ENCODE results near the gene GPT2.

The GPT2 gene, protein sequence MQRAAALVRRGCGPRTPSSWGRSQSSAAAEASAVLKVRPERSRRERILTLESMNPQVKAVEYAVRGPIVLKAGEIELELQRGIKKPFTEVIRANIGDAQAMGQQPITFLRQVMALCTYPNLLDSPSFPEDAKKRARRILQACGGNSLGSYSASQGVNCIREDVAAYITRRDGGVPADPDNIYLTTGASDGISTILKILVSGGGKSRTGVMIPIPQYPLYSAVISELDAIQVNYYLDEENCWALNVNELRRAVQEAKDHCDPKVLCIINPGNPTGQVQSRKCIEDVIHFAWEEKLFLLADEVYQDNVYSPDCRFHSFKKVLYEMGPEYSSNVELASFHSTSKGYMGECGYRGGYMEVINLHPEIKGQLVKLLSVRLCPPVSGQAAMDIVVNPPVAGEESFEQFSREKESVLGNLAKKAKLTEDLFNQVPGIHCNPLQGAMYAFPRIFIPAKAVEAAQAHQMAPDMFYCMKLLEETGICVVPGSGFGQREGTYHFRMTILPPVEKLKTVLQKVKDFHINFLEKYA

GRCh38 chr16:46883690-46884512, at the start of gene GPT2:
Gene GPT2, plus strand, starts transcription at chr16:46884362. Its CDS starts 354 bp downstream, at chr16:46884716.
- peak; percentile 95 for DNase-seq

DNA sequence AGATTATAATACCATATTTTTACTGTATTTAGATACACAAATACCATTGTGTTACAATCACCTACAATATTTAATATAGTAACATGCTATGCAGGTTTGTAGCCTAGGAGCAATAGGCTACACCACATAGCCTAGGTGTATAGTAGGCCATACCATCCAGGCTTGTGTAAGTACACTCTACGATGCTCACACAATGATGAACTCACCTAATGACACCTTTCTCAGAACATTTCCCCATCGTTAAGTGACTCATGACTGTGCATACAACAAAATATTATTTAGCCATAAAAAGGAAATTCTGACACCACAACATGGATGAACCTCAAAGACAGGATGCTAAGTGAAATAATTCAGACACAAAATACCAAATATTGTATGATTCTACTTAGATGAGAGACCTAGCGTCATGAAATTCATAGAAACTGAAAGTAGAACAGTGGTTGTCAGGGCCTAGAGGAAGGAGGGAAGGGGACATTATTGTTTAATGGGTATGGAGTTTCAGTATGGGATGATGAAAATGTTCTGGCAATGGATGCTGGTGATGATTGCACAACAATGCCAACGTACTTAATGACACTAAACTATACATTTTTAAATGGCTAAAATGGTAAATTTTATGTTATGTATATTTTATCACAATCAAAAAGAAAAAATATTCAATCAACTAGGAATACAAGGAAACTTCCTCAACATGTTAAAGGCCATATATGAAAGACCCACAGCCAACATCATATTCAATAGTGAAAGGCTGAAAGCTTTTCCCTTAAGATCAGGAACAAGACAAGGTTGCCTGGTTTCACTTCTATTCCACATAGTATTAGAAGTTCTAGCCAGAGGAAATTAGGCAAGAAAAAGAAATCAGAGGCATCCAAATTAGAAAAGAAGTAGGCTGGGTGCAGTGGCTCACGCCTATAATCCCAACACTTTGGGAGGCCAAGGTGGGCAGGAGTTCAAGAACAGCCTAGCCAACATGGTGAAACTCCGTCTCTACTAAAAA, 47.3 kb upstream of the GPT2 start:
- no peak for DNase-seq

DNA sequence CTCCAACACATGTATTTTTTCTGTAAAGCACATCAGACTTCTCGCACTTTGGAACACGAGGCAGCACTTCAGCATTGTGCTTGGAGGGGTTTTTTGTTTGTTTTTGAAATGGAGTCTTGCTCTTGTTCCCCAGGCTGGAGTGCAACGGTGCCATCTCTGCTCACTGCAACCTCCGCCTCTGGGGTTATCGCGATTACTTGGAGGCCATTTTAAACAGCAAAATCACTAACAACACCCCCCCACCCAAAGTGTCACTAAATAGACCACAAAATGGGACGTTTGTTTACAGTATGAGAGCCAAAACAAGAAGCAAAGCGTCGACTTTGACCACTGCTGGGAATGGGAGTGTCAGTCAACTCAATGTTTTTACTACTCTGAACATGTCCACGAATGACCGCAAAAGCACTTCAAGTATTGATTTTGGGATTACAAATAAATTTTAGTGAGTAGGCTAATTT, 44.1 kb upstream of the GPT2 start:
- DNase-seq, result no peak

GRCh38 chr16:46842192-46842895, 41.8 kb upstream of the GPT2 start:
- DNase-seq, result no peak

DNA sequence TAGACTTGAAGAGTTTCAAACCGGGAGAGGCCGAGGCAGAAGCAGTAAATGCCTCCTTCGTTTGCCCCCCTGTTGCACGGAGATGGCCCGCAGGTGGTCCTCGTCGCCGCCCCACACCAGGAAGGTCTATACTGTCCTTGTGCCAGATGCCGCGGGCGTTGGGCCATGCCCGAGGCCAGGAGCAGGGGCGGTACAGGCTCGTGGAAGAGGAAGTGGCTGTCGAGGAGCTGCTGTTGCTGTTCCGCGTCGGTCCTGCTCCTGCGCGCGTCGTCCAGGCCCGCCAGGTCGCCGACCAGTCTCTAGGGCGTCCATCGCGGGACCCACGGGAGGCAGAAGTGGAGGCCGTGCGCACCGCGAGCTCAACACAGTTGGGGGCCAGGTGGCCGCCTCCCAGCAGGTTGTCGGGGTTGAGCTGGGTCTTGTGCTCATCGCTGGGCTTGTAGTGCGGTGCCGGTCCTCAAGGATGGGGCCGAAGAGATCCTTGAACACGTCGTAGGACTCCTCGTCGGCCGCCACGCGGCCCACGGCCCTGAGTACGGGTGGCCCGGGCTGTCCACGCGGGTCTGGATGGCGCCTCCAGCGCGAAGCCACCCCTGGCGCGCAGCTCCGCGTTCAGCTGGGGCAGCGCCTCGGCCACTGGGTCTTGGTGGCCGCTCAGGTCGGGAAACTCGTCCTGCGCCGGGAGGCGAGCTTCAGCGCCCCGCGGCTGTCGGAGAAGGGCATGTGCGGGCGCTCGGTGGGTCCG, 40.1 kb upstream of the GPT2 start:
- no peak for DNase-seq

- no peak for DNase-seq
Observed at GRCh38 chr16:46844771-46845170, 39.4 kb upstream of the GPT2 start.

GRCh38 chr16:46845952-46846351, 38.2 kb upstream of the GPT2 start:
- no peak for DNase-seq

DNA sequence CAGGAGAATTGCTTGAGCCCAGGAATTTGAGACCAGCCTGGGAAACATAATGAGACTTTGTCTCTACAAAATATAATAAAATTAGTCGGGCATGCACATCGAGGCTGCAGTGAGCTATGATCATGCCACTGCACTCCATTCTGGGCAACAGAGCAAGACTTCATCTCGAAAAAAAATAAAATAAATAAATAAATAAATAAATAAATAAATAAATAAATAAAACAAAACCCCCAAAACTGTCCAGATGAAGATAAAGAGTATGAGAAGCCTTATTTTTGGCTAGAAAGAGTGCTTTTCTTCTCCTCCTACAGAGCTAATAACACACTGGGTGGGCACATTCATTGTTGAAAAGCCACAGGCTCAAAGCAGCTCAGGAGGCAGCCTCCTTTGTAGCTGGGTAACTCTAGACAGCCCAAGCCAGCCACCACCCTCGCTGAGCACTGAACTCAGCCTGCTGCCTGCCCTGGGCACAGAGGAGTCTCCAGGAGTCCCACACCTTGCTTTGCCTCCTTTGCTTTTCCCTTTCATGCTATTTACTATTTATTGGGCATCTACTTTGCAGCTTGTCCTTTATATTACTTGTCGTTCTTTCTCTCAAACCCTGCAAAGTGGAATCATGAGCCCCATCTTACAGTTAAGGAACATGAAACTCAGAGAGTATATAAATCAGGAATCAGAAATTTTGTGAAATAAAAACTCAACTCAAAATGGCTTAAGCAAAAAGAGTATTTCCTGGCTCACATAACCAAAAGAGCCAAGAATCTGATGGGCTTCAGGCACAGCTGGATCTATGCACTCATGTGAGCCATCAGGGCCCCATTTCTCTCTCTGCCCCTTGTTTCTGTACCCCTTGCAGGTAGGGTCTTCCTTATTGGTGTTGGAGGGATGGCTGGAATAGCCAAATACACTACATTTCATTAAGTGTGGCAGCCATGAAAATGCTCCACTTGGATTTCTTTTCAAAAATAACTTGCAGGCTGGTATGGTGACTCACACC, 35.1 kb upstream of the GPT2 start:
- DNase-seq, result no peak

DNA sequence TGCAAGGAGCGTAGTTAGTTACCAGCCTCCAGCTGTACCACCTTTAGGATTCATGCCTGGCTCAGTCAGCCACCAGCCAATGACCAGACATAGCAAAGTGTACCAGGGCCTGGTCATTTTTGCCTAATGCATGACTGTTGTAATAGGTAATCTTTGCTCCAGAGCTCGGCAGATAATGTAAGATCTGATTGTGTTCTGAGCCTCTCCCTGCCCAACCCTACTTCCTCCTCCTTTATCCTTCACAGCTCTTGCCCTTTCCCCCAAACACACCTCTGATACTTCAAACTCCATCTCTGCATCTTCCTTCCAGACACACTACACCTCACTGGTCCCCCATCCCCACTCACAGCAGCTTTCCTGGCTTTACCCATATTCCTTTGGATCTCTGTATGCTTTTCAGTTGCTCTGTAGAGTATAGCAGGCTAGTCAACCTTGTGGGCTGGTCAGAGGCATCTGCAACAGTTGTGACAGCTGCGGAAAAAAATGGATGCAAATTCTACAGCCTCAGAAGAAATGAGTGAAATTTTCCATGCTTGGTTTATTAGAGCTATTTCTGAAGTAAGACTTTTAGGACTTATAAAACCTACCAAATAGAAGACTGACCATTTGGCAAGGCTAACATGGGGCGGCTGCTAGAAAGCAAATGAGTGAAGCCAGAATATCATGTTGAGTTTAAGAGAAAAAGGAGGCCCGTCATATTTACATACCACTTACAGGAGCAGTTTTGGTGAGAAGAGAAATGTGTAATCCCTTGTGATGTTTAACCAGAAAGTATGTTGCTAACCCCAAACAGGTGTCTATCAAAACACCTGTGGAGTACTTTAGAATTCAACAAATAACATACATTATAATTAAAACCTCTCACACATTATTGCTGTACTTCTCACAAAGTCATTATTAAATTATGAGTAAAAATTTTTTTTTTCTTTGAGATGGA, 33.3 kb upstream of the GPT2 start:
- DNase-seq, result no peak

GRCh38 chr16:46852130-46852529, 32.0 kb upstream of the GPT2 start:
- DNase-seq, result no peak

DNA sequence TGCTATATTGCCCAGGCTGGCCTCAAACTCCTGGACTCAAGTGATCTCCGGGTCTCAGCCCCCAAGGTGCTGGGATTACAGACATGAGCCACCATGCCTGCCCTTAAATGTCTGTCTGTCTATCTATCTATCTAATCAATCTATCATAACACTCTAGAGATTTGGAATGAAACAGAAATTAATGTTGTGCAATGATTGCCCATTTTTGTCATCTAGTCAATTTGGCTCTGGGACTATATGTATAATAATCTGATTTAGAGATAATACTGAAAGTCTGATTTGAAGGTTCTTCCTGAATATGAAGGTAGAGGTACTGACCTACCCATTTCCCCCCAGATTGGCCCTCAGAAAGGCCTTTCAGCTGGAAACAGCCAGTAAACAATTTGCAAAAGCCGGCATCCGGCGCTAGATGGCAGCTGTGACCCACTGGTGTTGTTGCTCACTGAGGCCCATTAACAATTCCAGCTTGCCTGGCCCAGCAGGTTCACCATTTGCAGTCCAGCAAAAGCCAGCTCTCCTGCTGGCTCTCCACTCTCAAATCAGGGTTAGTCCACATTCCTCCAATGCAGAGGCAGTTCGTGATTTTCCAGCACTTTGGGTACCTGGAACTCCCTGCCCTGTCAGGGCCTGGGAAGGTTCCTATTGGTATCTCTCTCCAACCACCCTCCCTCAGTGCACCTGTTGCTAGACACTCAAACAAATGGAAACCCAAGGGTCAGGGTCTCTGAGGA, 30.3 kb upstream of the GPT2 start:
- peak; percentile 80 for DNase-seq

DNA sequence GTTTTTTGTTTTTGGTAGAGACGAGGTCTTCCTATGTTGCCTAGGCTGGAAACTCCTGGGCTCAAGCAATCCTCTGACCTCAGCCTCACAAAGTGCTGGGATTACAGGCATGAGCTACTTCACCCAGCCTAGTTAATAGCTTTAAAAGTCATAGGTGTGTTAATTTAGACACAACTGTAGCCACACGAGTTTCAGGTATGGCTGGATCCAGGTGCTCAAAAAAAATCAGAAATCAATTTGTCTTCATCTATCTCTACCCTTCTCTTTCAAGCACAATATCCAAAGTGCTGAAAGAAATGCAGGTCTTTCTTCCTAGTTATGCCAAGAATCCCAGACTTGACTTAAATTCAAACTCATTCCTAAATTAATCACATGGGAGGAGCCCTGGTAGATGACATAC, 29.3 kb upstream of the GPT2 start:
- no peak for DNase-seq

DNA sequence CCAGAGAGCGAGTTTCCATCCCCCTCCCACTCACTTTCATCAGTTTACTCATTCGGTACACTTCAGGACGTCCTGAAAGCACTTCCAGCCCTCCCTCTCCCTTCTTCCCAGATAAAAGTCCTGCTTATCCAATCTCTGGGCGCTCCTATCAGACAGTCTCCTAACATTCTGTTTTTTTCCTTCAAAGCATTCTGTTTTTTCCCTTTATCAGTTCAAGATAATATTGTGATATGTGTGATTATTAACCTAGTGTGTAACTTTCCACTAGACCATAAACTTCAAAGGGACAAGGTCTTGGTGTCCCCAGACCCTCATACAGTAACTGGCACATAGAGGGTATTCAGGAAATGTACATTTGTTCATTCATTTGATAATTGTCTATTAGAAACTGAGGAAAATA, 28.8 kb upstream of the GPT2 start:
- no peak for DNase-seq

GRCh38 chr16:46857368-46857945, 26.7 kb upstream of the GPT2 start:
- no peak for DNase-seq

- DNase-seq, result no peak
Observed at GRCh38 chr16:46858151-46858550, 26.0 kb upstream of the GPT2 start.

- DNase-seq, result no peak
Observed at GRCh38 chr16:46859719-46860152, 24.4 kb upstream of the GPT2 start.

Data from activated CD8-positive, alpha-beta memory T cell treated with anti-CD3 and anti-CD28 coated beads for 24 hours (primary cell).